Measurements from ENCODE around the gene ANKRD17. TPM values are rescaled to one million over a fixed set of nuclear protein-coding genes. Genes with fewer than 3 reads are reported as not detected.

Gene ANKRD17
- total RNA-seq, 1 donor from 2014 or later: 91.9 TPM

- Histone ChIP-seq H3K36me3 (ENCODE audit: insufficient read depth, low read length) (peaks cover 9% of the 10 kb centered on the region), H3K27me3 (ENCODE audit: insufficient read depth, low read length) (no peaks in the 10 kb centered on the region), H3K9ac (ENCODE audit: low read length) (peak overlapping the region; percentile 92), H2AFZ (ENCODE audit: low read depth, low read length) (peak overlapping the region; percentile 74), H3K27ac (ENCODE audit: low read depth, low read length) (peak overlapping the region; percentile 87), H3K4me2 (ENCODE audit: low read length) (peak overlapping the region; percentile 93), H3K9me3 (ENCODE audit: insufficient read depth, low read depth, low read length) (no peaks in the 10 kb centered on the region), H4K20me1 (ENCODE audit: insufficient read depth, low read length) (no peaks in the 10 kb centered on the region), H3K4me1 (ENCODE audit: insufficient read depth, low read length) (peaks cover 12% of the 10 kb centered on the region), H3K4me3 (ENCODE audit: insufficient read depth, low read depth, low read length) (peak overlapping the region; percentile 89), H3K79me2 (ENCODE audit: insufficient read depth, low read length) (peaks cover 28% of the 10 kb centered on the region)
- TF ChIP-seq EZH2 (IDR thresholded peaks at IDR 0.05; ENCODE audit: insufficient read depth, low read length) (no peak), CTCF (IDR thresholded peaks at IDR 0.05; ENCODE audit: insufficient read depth, low read depth, low read length) (no peak)
- no peak for DNase-seq (ENCODE audit: low read depth)
- Mint-ChIP-seq H3K4me3 (ENCODE audit: unreplicated experiment) (peak overlapping the region; percentile 81), H3K4me1 (ENCODE audit: low read depth, unreplicated experiment) (peaks cover 6% of the 10 kb centered on the region), H3K9me3 (ENCODE audit: unreplicated experiment) (no peaks in the 10 kb centered on the region), H3K27ac (ENCODE audit: unreplicated experiment) (peak overlapping the region; percentile 56), H3K36me3 (ENCODE audit: low read depth, unreplicated experiment) (no peaks in the 10 kb centered on the region), H3K27me3 (ENCODE audit: low read depth, unreplicated experiment) (no peaks in the 10 kb centered on the region)
- no peak for FAIRE-seq
These were observed 188.6 kb downstream of the ANKRD17 start for GRCh38 chr4:73070074-73070390.

GRCh38 chr4:73069338-73070073 lies 189.1 kb downstream of the ANKRD17 start, which contains the start of gene COX18:
Gene COX18 (minus strand): TSS chr4:73069716. CDS start chr4:73069649, 67 bp downstream.
- peak; percentile 87 for FAIRE-seq
- Mint-ChIP-seq H3K27me3 (ENCODE audit: low read depth, unreplicated experiment) (no peaks in the 10 kb centered on the region), H3K4me1 (ENCODE audit: low read depth, unreplicated experiment) (peaks cover 6% of the 10 kb centered on the region), H3K36me3 (ENCODE audit: low read depth, unreplicated experiment) (no peaks in the 10 kb centered on the region), H3K27ac (ENCODE audit: unreplicated experiment) (peak within 1 kb of the TSS; percentile 82), H3K9me3 (ENCODE audit: unreplicated experiment) (no peaks in the 10 kb centered on the region), H3K4me3 (ENCODE audit: unreplicated experiment) (peak within 1 kb of the TSS; percentile 81)
- no peaks in the 10 kb centered on the region for H3K27me3 ChIP-seq (ENCODE audit: insufficient read depth, low read length)
- TF ChIP-seq CTCF (IDR thresholded peaks at IDR 0.05; ENCODE audit: insufficient read depth, low read depth, low read length) (no peak), EZH2 (IDR thresholded peaks at IDR 0.05; ENCODE audit: insufficient read depth, low read length) (no peak)
- H4K20me1 ChIP-seq (ENCODE audit: insufficient read depth, low read length): no peaks in the 10 kb centered on the region
- peak within 1 kb of the TSS; percentile 92 for H3K9ac ChIP-seq (ENCODE audit: low read length)
- H3K27ac ChIP-seq (ENCODE audit: low read depth, low read length): peak within 1 kb of the TSS; percentile 87
- peak within 1 kb of the TSS; percentile 93 for H3K4me2 ChIP-seq (ENCODE audit: low read length)
- H3K4me3 ChIP-seq (ENCODE audit: insufficient read depth, low read depth, low read length): peak within 1 kb of the TSS; percentile 89
- H3K36me3 ChIP-seq (ENCODE audit: insufficient read depth, low read length): peaks cover 12% of the 10 kb centered on the region
- no peaks in the 10 kb centered on the region for H3K9me3 ChIP-seq (ENCODE audit: insufficient read depth, low read depth, low read length)
- peaks cover 12% of the 10 kb centered on the region for H3K4me1 ChIP-seq (ENCODE audit: insufficient read depth, low read length)
- peak; percentile 96 for DNase-seq (ENCODE audit: low read depth)
- peaks cover 28% of the 10 kb centered on the region for H3K79me2 ChIP-seq (ENCODE audit: insufficient read depth, low read length)
- H2AFZ ChIP-seq (ENCODE audit: low read depth, low read length): peak within 1 kb of the TSS; percentile 74
